22Rv1 (cell line): ENCODE data around the gene FXYD2.

Experiments used
- CTCF ChIP-seq: fragments of 450-650 bp; IDR thresholded peaks from 2 replicates; pipeline ENCODE4 v1.5.1; 2017; ENCODE audit warnings: mild to moderate bottlenecking
- ZFX ChIP-seq: fragments of 450-650 bp; IDR thresholded peaks from 2 replicates; pipeline ENCODE4 v1.6.1; 2017; ENCODE audit warnings: antibody characterized with exemption, borderline replicate concordance

- TF ChIP-seq CTCF (no peak), ZFX (no peak)
Measured at GRCh38 chr11:117771841-117772240, 52.7 kb downstream of the FXYD2 start.
